GM18507 (cell line): ENCODE data around the gene TMEM86B.
"Not testable (repeated sequence)": the region's sequence is repeated elsewhere in the genome, so short reads cannot be mapped to it uniquely, and the experiment has no call there.

Experiments
- DNase-seq: peaks from one replicate; pipeline ENCODE4 v3.0.0; 2011; ENCODE audit warnings: low read depth; ENCODE audit not compliant: insufficient read length; ENCODE audit errors: extremely low spot score
- FAIRE-seq: peaks from 2 replicates; lab custom pipeline; 2011; peaks lifted over from hg19 to GRCh38; lab: Jason Lieb, UNC

The TMEM86B gene

GRCh38 chr19:55224679-55225414 is 3.7 kb downstream of the TMEM86B start:
- not testable (repeated sequence) for DNase-seq, FAIRE-seq

GRCh38 chr19:55224038-55224665 is 4.4 kb downstream of the TMEM86B start:
- FAIRE-seq = no peak

GRCh38 chr19:55223291-55224037 is 5.1 kb downstream of the TMEM86B start:
- FAIRE-seq (no peak), DNase-seq (no peak)

More at GRCh38 chr19:55224038-55224665, 4.4 kb downstream of the TMEM86B start:
- no peak for DNase-seq

- no peak for FAIRE-seq
These were observed 8.0 kb downstream of the TMEM86B start for GRCh38 chr19:55220525-55220924.

GRCh38 chr19:55216461-55217198 is 11.9 kb downstream of the TMEM86B start:
- peak; percentile 26 for DNase-seq
- no peak for FAIRE-seq

More at GRCh38 chr19:55220525-55220924, 8.0 kb downstream of the TMEM86B start:
- DNase-seq = no peak

- no peak for FAIRE-seq
These were observed 15.0 kb downstream of the TMEM86B start for GRCh38 chr19:55213547-55213946.

GRCh38 chr19:55212447-55212846 is 16.1 kb downstream of the TMEM86B start:
- peak; percentile 24 for FAIRE-seq

More at GRCh38 chr19:55213547-55213946, 15.0 kb downstream of the TMEM86B start:
- DNase-seq = no peak

GRCh38 chr19:55209693-55210472 is 18.7 kb downstream of the TMEM86B start:
- no peak for FAIRE-seq

More at GRCh38 chr19:55212447-55212846, 16.1 kb downstream of the TMEM86B start:
- DNase-seq = no peak

GRCh38 chr19:55208880-55209692 is 19.5 kb downstream of the TMEM86B start, which contains the start of gene PTPRH:
Gene PTPRH (minus strand): TSS chr19:55209501. CDS start chr19:55209433, 68 bp downstream.
- DNase-seq = no peak
- FAIRE-seq = no peak

More at GRCh38 chr19:55209693-55210472, 18.7 kb downstream of the TMEM86B start:
- DNase-seq = no peak

- no peak for DNase-seq
These were observed 21.7 kb downstream of the TMEM86B start for GRCh38 chr19:55206664-55207500.

GRCh38 chr19:55202199-55202598 is 26.4 kb downstream of the TMEM86B start:
- not testable (repeated sequence) for FAIRE-seq, DNase-seq

More at GRCh38 chr19:55206664-55207500, 21.7 kb downstream of the TMEM86B start:
- no peak for FAIRE-seq

GRCh38 chr19:55199620-55200204 is 28.9 kb downstream of the TMEM86B start:
- FAIRE-seq = no peak
- DNase-seq = no peak

GRCh38 chr19:55198651-55199050 is 29.9 kb downstream of the TMEM86B start:
- no peak for FAIRE-seq
- DNase-seq = no peak

GRCh38 chr19:55197528-55197927 is 31.0 kb downstream of the TMEM86B start:
- FAIRE-seq (no peak), DNase-seq (no peak)

GRCh38 chr19:55196803-55197202 is 31.8 kb downstream of the TMEM86B start:
- no peak for FAIRE-seq
- DNase-seq = no peak

GRCh38 chr19:55193481-55193880 is 35.1 kb downstream of the TMEM86B start:
- no peak for FAIRE-seq
- no peak for DNase-seq
